IPS-NIHi11 (cell line): ENCODE results near the gene ZNF862.
A peak's percentile ranks its signal among the peaks of the same experiment; 100 is the strongest.
"Not testable (repeated sequence)": the region's sequence is repeated elsewhere in the genome, so short reads cannot be mapped to it uniquely, and the experiment has no call there.

Experiments
- DNase-seq: peaks from one replicate; pipeline ENCODE4 v3.0.0; 2012; ENCODE audit warnings: mixed read lengths, low spot score

The ZNF862 gene

GRCh38 chr7:149880638-149881311 lies 42.6 kb downstream of the ZNF862 start:
- no peak for DNase-seq

- DNase-seq: no peak
Measured at GRCh38 chr7:149881328-149882247, 43.4 kb downstream of the ZNF862 start.

- no peak for DNase-seq
Measured at GRCh38 chr7:149882248-149883047, 44.3 kb downstream of the ZNF862 start.

- DNase-seq: no peak
Measured at GRCh38 chr7:149883048-149883438, 44.9 kb downstream of the ZNF862 start.

GRCh38 chr7:149883452-149883861 lies 45.3 kb downstream of the ZNF862 start:
- DNase-seq: peak; percentile 73

- no peak for DNase-seq
Measured at GRCh38 chr7:149884016-149884415, 45.8 kb downstream of the ZNF862 start.

GRCh38 chr7:149884541-149884940 lies 46.4 kb downstream of the ZNF862 start:
- DNase-seq: no peak

GRCh38 chr7:149885191-149886017 lies 47.2 kb downstream of the ZNF862 start:
- DNase-seq: peak; percentile 30

- DNase-seq: no peak
Measured at GRCh38 chr7:149886018-149886415, 47.8 kb downstream of the ZNF862 start.

GRCh38 chr7:149887311-149887710 lies 49.1 kb downstream of the ZNF862 start:
- peak; percentile 1 for DNase-seq

- not testable (repeated sequence) for DNase-seq
Measured at GRCh38 chr7:149890715-149891114, 52.5 kb downstream of the ZNF862 start.

- DNase-seq: not testable (repeated sequence)
Measured at GRCh38 chr7:149894957-149895356, 56.8 kb downstream of the ZNF862 start.

GRCh38 chr7:149907776-149908376 lies 69.7 kb downstream of the ZNF862 start:
- not testable (repeated sequence) for DNase-seq

GRCh38 chr7:149910219-149910618 lies 72.0 kb downstream of the ZNF862 start:
- not testable (repeated sequence) for DNase-seq

- DNase-seq: not testable (repeated sequence)
Measured at GRCh38 chr7:149912126-149912525, 74.0 kb downstream of the ZNF862 start.
